Right kidney (tissue), 1 donor: ENCODE data around the gene MAPK1.
"Not testable (repeated sequence)": the region's sequence is repeated elsewhere in the genome, so short reads cannot be mapped to it uniquely, and the experiment has no call there.

Experiments
- DNase-seq: peaks from one replicate; pipeline ENCODE4 v3.0.0-alpha.2; 2016

Gene MAPK1

GRCh38 chr22:21849489-21849888 is 18.0 kb downstream of the MAPK1 start:
- DNase-seq, result no peak

DNA sequence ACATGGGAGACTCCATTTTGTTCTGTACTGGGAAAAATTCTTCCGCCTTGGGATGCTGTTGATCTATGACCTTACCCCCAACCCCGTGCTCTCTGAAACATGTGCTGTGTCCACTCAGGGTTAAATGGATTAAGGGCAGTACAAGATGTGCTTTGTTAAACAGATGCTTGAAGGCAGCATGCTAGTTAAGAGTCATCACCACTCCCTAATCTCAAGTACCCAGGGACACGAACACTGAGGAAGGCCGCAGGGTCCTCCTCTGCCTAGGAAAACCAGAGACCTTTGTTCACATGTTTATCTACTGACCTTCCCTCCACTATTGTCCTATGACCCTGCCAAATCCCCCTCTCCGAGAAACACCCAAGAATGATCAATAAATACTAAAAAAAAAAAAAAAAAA is 19.4 kb downstream of the MAPK1 start:
- not testable (repeated sequence) for DNase-seq

DNA sequence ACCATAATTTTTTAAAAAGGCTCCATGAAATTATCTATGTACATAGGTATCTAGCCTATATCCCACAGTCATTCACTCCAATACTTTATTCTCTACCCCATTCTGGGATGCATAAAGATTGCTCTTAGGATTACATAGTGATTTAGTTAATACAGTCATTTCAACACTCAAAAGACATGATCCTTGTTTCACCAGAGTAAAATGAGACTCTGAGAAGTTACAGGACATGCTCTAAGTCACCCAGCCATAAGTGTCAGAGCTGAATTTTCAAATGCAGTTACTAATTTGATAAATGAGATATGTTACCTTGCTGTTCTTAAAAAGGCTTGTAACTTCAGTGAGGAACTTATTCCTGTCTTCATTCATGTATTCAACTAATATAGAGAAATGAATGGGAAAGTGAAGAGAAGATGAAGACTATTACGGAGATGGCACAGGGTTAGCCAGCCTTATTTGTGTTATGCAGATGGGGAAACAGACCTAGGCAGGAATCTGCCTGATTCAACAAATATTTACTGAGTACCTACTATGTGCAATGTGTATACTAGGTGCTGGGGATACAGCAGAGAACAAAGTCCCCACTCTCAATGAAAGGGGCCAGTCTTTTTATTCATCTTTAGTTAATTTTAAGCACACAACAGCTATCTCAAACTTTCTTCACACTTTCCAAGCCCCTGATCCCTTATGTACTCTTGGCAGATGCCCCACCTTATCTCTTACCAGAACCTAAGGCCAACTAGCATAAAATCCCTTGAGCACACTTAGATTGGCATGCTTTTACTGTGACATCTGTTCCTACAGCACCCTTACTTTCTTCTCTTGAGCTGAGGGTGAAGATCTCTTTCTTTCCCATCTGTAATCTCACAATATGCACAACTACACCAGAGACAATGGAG is 21.6 kb downstream of the MAPK1 start:
- DNase-seq, result no peak

DNA sequence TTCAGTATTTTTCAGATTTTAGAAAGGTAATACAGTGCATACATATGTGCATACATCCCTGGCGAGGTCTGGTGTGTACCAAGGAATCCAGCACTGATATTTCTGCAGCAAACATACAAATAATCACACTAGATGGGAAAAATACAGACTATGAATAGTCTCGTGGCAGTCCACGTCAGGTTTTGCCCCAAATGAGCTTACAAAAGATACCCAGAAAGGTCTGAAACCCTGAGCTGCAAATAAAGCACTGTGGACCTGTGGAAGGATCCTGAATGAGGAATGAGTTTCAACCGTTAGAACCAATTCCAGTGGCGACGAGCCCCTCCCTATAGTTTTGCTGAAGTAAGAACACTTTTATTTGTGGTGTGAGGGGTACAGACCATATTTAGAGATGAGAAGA is 24.5 kb downstream of the MAPK1 start:
- no peak for DNase-seq

DNA sequence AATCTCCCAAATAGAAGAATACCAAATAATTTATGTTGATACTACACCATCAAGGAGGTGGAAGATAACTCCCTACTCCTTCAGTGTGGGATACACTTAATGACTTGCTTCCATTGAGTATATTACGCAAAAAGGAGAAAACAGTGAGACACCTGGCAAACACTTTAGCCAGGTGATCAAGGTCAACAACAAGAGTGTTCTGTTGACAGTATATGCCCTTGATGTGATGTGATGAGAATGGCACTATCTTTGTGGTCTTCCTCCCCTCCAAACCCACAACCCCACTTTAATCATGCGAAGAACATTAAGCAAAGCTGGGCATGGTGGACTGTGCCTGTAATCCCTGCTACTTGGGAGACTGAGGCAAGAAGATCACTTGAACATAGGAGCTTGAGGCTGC is 26.0 kb downstream of the MAPK1 start:
- no peak for DNase-seq

DNA sequence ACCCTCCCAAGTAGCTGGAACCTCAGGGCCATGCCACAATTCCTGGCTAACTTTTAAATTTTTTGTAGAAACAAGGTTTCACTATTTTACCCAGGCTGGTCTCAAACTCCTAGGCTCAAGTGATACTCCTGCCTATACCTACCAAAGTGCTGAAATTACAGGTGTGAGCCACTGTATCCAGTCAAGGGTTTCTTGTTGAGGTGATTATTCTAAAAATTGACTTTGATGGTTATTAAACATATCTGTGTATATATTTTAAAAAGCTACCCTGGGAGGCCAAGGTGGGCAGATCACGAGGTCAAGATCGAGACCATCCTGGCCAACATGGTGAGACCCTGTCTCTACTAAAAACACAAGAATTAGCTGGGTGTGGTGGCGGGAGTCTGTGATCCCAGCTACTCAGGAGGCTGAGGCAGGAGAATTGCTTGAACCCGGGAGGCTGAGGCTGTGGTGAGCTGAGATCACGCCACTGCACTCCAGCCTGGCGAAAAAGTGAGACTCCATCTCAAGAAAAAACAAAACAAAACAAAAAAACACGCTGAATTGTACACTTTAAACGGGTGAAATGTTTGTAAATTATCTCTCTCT is 27.1 kb downstream of the MAPK1 start:
- no peak for DNase-seq

GRCh38 chr22:21839765-21840140 is 27.7 kb downstream of the MAPK1 start:
- DNase-seq, result no peak

- not testable (repeated sequence) for DNase-seq
Observed at GRCh38 chr22:21839104-21839764, 28.2 kb downstream of the MAPK1 start.

DNA sequence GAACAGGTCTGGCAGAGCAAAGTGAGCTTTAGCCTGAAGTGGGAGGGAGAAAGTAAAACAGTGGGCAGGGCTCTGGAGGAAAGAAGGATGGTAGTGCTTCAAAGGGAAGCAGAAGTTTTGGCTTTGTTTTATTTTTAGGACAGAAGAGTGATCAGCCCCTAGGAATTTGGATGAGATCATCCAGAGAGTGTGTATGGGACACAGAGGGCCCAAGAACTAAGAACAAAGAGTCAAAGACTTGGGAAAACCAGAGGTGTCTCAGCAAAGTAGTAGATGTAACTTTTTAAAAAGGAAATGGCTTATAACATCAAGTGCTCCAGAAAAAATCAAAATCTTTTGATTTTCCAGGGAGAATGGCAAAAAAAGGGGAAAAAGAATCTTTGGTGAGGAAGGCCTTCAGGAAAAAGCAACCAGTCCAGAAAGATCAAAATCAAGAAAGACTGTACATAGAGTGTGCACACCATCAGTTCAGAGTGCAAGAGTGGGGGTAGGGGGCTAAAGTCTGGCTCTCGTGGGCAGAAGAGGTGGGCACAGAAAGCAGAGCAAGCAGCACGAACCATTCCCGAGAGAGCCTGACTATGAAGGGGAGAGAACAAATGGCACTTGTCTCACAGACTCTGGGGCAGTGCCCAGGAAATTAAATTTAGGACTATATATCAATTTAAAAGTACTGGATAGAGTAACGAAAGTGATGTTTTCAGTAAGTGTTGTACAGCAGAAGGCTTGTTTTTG is 30.0 kb downstream of the MAPK1 start:
- DNase-seq, result peak; percentile 19

- not testable (repeated sequence) for DNase-seq
Observed at GRCh38 chr22:21836486-21836885, 31.0 kb downstream of the MAPK1 start.

DNA sequence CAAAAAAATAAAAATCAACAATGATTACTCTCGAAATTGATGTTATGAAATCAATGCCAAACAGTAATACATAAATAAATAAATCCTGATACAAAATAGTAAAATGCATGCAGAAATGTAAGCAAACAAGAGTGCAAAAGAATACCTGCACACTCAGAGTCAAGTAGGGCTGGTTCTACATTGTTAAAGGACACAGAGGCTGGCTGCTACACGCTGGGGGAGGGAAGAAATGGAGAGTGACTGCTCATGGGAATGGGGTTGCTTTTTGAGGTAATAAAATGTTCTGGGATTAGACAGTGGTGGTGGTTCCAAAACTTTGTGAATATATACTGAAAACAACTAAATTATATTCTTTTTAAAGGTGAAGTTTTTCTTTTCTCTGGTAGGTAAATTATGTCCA is 32.1 kb downstream of the MAPK1 start:
- DNase-seq, result no peak

- no peak for DNase-seq
Observed at GRCh38 chr22:21834869-21835268, 32.6 kb downstream of the MAPK1 start.

DNA sequence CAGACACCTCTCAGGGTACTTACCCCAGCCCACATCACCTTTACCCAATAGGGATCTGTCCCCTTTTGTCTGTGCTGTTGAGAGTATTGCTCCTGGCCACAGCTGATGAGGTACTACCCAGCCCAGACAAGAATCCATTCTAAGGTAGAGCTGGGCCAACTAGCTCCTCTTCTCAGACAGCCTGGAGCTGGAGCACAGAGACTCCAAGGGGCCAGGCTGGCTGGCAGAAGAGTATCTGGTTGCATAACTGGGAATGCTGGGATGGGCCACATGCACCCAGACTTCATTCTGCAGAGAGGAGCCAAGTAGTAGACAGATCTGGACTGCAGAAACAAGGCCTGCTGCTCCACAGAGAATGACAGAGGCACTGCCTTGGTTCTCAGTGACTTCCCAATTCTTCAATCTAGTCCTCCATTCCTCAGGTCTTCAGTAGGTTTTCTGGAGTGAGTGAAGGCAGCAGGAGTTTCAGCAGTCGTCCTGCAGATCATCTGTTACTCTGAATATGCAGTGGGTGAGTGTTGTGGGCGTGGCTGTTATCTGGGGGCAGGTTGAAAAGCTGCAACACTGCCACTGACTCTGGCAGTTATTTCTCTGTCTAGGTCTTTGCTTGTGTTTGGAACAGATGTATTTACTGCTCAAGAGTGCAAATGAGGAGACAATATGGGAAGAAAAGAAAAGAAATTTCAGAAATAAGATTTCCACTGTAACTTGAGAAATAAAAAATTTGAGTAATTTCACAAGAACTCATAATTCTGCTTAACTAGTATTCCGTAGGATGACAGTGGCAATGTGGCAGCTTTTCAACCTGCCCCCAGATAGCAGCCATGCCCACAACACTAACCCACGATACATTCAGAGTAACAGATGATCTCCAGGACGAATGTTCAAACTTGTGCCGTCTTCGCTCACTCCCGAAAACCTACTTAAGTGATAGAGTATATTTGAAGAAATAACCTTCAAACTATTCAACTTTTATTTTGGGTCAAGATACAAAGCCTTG is 34.9 kb downstream of the MAPK1 start:
- DNase-seq, result no peak

DNA sequence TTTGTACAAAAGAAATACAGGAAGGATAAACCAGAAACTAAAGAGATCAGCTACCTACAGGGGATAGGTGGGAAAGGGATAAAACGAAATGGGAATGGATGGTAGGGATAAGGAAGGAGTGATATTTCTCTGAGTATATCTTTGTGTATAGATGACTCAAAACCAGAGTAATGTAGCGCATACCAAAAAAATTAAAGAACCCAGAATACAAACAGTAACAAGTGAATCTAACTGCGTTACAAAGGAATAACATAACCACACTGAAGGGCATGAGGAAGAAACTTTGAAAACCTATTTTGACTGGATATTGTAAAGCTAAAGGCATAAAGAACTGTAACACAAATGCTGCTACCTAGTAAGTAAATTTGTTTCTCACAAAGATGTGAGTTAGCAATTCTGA is 37.9 kb downstream of the MAPK1 start:
- no peak for DNase-seq

DNA sequence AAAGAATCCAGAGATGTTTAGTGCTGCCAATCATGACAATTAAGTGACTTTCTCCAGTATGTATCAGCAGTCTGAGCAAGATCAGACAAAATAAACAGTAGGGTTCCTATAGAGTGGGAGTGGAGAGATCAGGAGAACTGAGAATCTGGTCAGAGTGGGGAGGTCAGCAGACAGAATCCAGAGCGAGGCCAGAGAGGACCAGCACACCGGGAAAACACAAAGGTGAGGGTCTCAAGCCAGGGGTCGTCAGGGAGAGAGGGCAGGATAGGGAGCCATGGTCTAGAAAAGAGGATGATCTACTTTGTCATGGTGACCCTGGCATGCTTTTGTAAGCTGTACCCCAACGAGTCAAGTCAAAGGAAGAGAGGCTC is 39.2 kb downstream of the MAPK1 start:
- DNase-seq, result no peak

DNA sequence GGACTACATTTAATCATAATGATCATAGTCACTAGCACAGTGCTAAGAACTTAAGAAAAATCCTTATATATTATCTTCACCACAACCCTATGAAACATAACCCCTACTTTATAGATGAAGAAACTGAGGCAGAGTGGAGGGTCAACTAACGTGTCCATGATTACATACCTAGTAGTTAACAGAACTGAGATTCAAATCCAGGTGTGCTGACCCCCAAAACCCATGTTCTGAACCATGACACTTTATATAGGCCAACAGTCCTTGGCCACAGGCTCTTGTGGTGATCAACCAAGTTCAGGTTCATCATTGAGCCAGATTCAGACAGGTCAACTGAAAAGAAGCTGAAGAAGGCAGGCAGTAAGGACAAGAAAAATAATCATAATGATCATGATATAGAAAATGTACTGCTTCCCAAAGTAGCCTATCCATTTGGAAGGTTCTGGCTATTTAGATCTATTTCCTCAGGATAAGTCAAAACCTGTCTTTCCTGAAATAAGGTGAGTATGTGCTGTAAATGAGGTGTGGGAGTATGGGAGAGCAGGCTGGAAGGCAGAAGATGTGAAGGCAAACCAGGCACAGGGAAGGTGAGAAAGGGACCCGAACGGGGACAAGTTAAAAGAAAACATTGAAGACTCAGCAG is 39.7 kb downstream of the MAPK1 start:
- DNase-seq, result no peak

DNA sequence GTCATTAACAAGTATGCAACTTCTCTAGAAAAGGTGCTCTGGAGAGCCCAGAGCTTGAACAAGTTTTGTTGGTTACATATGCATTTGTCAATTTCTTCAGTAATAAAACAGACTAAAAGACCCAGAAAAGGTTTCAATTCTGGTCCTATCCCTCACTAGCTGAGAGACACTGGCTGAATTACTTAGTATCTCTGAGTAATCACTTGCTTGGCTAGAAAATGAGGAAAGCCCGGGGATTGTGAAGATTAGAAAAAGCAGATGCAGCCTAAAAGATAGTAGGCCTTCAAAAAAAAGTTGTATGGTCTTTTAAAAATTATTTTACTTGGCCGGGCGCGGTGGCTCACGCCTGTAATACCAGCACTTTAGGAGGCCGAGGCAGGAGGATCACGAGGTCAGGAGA is 41.2 kb downstream of the MAPK1 start:
- no peak for DNase-seq

- DNase-seq, result not testable (repeated sequence)
Observed at GRCh38 chr22:21824962-21825361, 42.5 kb downstream of the MAPK1 start.

DNA sequence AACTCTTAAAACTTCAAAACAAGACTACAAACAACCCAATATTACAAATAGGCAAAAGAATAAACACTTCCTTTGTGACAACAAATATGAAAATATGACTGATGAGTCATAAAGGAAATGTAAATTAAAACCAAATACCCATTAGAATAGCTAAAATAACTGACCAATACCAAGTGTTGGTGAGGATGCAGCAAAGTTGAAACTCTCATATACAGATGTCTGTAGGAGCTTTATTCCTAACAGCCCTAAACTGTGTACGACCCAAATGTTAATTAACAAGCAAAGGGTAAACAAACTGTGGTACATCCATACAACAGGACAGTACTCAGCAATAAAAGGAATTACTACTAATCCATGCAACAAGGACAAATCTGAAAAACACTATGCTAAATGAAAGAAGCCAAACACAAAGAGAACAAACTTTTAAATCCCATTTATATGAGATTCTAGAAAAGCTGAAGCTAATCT is 43.0 kb downstream of the MAPK1 start:
- no peak for DNase-seq

DNA sequence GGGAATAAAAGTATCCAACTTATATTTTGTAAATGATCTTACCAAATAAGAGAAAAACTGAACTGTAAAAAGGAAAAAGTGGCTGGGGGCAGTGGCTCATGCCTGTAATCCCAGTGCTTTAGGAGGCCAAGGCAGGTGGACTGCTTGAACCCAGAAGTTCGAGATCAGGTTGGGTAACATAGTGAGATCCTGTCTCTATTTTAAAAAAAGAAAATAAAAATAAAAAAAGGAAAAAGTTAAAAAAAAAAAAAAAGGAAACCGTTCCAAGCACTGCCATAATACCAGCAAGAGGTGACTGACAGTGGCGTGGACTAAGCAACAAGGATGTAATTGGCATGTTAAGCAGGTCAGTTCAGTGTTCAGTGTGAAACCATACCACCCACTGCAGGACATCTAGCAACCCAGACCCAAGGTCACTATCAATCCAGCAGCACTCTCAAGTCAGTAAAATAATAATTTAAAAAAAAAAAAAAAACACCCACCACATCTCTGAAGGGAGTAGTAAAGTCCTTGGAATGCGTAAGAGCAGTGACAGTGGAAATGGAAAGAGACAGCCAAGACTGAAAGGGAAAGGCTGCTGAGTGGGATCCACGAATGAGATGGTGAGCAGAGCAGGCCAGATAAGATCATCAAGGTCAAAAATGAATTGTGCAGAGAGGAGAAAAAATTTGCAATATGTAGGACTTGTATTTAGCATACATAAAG is 43.6 kb downstream of the MAPK1 start:
- DNase-seq, result no peak
